ENCODE data around the gene PLA2G4F.

Gene PLA2G4F

DNA sequence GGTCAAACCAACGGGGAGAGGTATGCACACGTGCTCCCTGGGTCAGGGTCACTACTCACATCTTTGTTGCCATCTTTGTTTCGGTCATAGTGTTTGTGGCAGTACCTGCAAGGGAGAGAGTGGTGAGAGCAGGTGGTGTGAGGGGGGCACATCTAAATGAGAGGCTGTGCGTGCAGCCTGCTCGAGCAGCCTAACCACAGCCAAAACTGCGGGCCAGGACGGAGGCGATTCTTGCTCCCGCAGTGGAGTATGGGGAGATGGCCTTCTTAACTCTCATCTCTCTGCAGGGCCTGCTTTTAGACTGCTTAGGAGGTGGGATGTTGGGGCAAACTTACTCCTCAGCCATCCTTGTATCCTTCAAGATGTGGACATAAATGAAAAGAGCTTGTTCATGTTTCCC is 6.9 kb upstream of the PLA2G4F start:
- no peak for TF ChIP-seq CTCF (IDR thresholded peaks at IDR 0.05)
- peaks cover 6% of the 10 kb centered on the region for H3K4me1 ChIP-seq
- H3K27me3 ChIP-seq (ENCODE audit: control insufficient read depth, insufficient read depth, low read length): no peaks in the 10 kb centered on the region
- no peak overlapping the region for H3K9ac ChIP-seq
- no peak overlapping the region for H2AFZ ChIP-seq
- H3K36me3 ChIP-seq (ENCODE audit: control insufficient read depth, insufficient read depth, low read length): no peaks in the 10 kb centered on the region
- no peaks in the 10 kb centered on the region for H3K79me2 ChIP-seq
- H3K27ac ChIP-seq: no peak overlapping the region
- H3K4me2 ChIP-seq (ENCODE audit: low read length): no peak overlapping the region
- no peak overlapping the region for H3K4me3 ChIP-seq (ENCODE audit: low read depth, low read length)
- H3K9me3 ChIP-seq (ENCODE audit: control insufficient read depth, low read length): no peaks in the 10 kb centered on the region

- no peak overlapping the region for H2AFZ ChIP-seq
- no peaks in the 10 kb centered on the region for H3K9me3 ChIP-seq (ENCODE audit: control insufficient read depth, low read length)
- H3K36me3 ChIP-seq (ENCODE audit: control insufficient read depth, insufficient read depth, low read length): no peaks in the 10 kb centered on the region
- no peak overlapping the region for H3K4me2 ChIP-seq (ENCODE audit: low read length)
- no peak overlapping the region for H3K27ac ChIP-seq
- no peaks in the 10 kb centered on the region for H3K27me3 ChIP-seq (ENCODE audit: control insufficient read depth, insufficient read depth, low read length)
- H3K9ac ChIP-seq: no peak overlapping the region
- no peak for TF ChIP-seq CTCF (IDR thresholded peaks at IDR 0.05)
- no peak overlapping the region for H3K4me3 ChIP-seq (ENCODE audit: low read depth, low read length)
- no peaks in the 10 kb centered on the region for H3K79me2 ChIP-seq
- peaks cover 12% of the 10 kb centered on the region for H3K4me1 ChIP-seq
These were observed 3.7 kb upstream of the PLA2G4F start for GRCh38 chr15:42160136-42160535.

DNA sequence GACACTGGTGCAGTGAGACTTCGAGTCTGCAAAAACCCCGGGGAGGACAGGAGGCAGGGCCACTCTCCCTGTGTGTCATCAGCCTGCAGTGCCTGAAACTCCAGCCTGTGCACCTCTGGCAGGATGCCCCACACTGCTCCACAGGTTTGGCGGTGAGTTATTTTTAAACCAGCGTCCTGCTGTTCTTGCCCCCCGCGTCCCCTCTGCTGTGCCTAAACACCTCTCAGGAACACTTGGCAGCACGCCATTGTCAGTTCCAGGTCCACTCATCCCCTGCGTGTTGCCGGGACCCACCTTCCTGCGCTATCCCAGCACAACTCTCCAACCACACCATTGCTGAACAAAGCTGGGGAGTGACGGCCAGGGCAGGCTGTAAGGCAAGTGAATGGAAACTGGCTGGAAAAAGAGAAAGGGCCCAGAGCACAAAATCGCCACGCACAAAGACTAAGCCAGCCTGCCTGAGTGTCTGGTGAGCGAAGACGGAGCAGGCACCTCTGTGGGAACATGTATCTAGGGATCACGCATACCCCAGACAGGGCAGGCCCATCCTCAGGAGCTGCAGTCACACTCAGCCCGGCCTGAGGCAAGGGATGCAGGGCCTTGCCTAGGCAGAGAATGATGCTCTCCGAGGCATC is 3.1 kb upstream of the PLA2G4F start:
- H3K27ac ChIP-seq: no peak overlapping the region
- H3K9me3 ChIP-seq (ENCODE audit: control insufficient read depth, low read length): no peaks in the 10 kb centered on the region
- H2AFZ ChIP-seq: no peak overlapping the region
- no peak for TF ChIP-seq CTCF (IDR thresholded peaks at IDR 0.05)
- H3K4me2 ChIP-seq (ENCODE audit: low read length): no peak overlapping the region
- no peaks in the 10 kb centered on the region for H3K36me3 ChIP-seq (ENCODE audit: control insufficient read depth, insufficient read depth, low read length)
- H3K4me1 ChIP-seq: peaks cover 15% of the 10 kb centered on the region
- H3K9ac ChIP-seq: no peak overlapping the region
- no peak overlapping the region for H3K4me3 ChIP-seq (ENCODE audit: low read depth, low read length)
- no peaks in the 10 kb centered on the region for H3K79me2 ChIP-seq
- H3K27me3 ChIP-seq (ENCODE audit: control insufficient read depth, insufficient read depth, low read length): no peaks in the 10 kb centered on the region

GRCh38 chr15:42158941-42159340 is 2.5 kb upstream of the PLA2G4F start:
- no peak for TF ChIP-seq CTCF (IDR thresholded peaks at IDR 0.05)
- Histone ChIP-seq H3K27me3 (ENCODE audit: control insufficient read depth, insufficient read depth, low read length) (no peaks in the 10 kb centered on the region), H3K27ac (no peak overlapping the region), H3K4me1 (peaks cover 17% of the 10 kb centered on the region), H3K36me3 (ENCODE audit: control insufficient read depth, insufficient read depth, low read length) (no peaks in the 10 kb centered on the region), H3K79me2 (no peaks in the 10 kb centered on the region), H3K9me3 (ENCODE audit: control insufficient read depth, low read length) (no peaks in the 10 kb centered on the region), H2AFZ (no peak overlapping the region), H3K4me3 (ENCODE audit: low read depth, low read length) (no peak overlapping the region), H3K9ac (no peak overlapping the region), H3K4me2 (ENCODE audit: low read length) (no peak overlapping the region)
